Breast epithelium (tissue), 3 donors: ENCODE results near the gene FCHO2.

Experiments used
- POLR2A ChIP-seq: fragments of 450-650 bp; IDR thresholded peaks from one replicate; pipeline ENCODE4 v1.6.1; 2016; ENCODE audit warnings: antibody characterized with exemption, mild to moderate bottlenecking, moderate library complexity
- TF ChIP-seq, protein P1 (sequence below), 3 donors: fragments of 450-650 bp; IDR thresholded peaks; one replicate each; pipeline ENCODE4 v1.5.1; 2016 to 2017; ENCODE audit warnings: antibody characterized with exemption in 3 of 3, mild to moderate bottlenecking in 3 of 3, moderate library complexity in 3 of 3

GRCh38 chr5:73096239-73096575 lies 140.4 kb downstream of the FCHO2 start:
- TF ChIP-seq, protein P1, sequence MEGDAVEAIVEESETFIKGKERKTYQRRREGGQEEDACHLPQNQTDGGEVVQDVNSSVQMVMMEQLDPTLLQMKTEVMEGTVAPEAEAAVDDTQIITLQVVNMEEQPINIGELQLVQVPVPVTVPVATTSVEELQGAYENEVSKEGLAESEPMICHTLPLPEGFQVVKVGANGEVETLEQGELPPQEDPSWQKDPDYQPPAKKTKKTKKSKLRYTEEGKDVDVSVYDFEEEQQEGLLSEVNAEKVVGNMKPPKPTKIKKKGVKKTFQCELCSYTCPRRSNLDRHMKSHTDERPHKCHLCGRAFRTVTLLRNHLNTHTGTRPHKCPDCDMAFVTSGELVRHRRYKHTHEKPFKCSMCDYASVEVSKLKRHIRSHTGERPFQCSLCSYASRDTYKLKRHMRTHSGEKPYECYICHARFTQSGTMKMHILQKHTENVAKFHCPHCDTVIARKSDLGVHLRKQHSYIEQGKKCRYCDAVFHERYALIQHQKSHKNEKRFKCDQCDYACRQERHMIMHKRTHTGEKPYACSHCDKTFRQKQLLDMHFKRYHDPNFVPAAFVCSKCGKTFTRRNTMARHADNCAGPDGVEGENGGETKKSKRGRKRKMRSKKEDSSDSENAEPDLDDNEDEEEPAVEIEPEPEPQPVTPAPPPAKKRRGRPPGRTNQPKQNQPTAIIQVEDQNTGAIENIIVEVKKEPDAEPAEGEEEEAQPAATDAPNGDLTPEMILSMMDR (IDR thresholded peaks at IDR 0.05), result no peak
- no peak for TF ChIP-seq POLR2A
